Upper lobe of left lung (tissue), 6 donors: Measurements from ENCODE around the gene RNF4. TPM values are rescaled to one million over a fixed set of nuclear protein-coding genes. Genes with fewer than 3 reads are reported as not detected.
A peak's percentile ranks its signal among the peaks of the same experiment; 100 is the strongest.
"Not testable (repeated sequence)": the region's sequence is repeated elsewhere in the genome, so short reads cannot be mapped to it uniquely, and the experiment has no call there.

Source experiments
- ATAC-seq, 2 donors: fragments of 200-7000 bp; cut with Tn5 transposase; one replicate each; pipeline ENCODE4 v1.9.1; 2022; ENCODE audit warnings: mild to moderate bottlenecking in 2 of 2, moderate library complexity in 2 of 2; ENCODE audit not compliant: low FRiP score in 2 of 2
- DNase-seq, 2 donors: peaks; one replicate each; pipeline ENCODE4 v3.0.0-alpha.2; 2019 to 2020
- H3K27ac ChIP-seq, 4 donors: fragments of 200-600 bp; sonication (generic); one replicate each; pipeline ENCODE4 v1.5.1; 2016 to 2019
- H3K27me3 ChIP-seq, 4 donors: fragments of 200-600 bp; sonication (generic); one replicate each; pipeline ENCODE4 v1.5.1; 2017 to 2019
- H3K36me3 ChIP-seq, 4 donors: fragments of 200-600 bp; sonication (generic); one replicate each; pipeline ENCODE4 v1.5.1; 2016 to 2019
- H3K4me1 ChIP-seq, 4 donors: fragments of 200-600 bp; sonication (generic); one replicate each; pipeline ENCODE4 v1.5.1; 2018 to 2019
- H3K4me3 ChIP-seq, 4 donors: fragments of 200-600 bp; sonication (generic); one replicate each; pipeline ENCODE4 v1.5.1; 2017 to 2019; ENCODE audit warnings: mild to moderate bottlenecking in 2 of 4, moderate library complexity in 1 of 4
- H3K9me3 ChIP-seq, 4 donors: fragments of 200-600 bp; sonication (generic); one replicate each; pipeline ENCODE4 v1.5.1; 2018 to 2019
- EP300 ChIP-seq, 4 donors: sonication (generic); formaldehyde crosslinking; IDR thresholded peaks; one replicate each; pipeline ENCODE4 v1.5.1; 2017; ENCODE audit warnings: antibody characterized with exemption in 4 of 4, control low read depth in 2 of 4
- POLR2A ChIP-seq, 4 donors: fragments of 450-650 bp; IDR thresholded peaks; one replicate each; pipeline ENCODE4 v1.5.1; 2016 to 2017; ENCODE audit warnings: antibody characterized with exemption in 4 of 4, mild to moderate bottlenecking in 2 of 4
- POLR2AphosphoS5 ChIP-seq, 2 donors: sonication (generic); formaldehyde crosslinking; IDR thresholded peaks; one replicate each; pipeline ENCODE4 v1.5.1; 2017; ENCODE audit warnings: antibody characterized with exemption in 2 of 2
- WGBS, 2 donors: methylation state at CpG; one replicate each; pipeline ENCODE4 v1.1.5; 2017 to 2018; 5-methylcytosine and 5-hydroxymethylcytosine counted together
- total RNA-seq, 6 donors: library from RNA; depleted of rRNA in 4 of 6; stranded (reverse); fragments of >200 nt in 4 of 6; gene quantifications; one replicate each; pipeline versions ENCODE4 v1.1.0 to v1.2.1, GENCODE V29; 2016 to 2021
- TF ChIP-seq, protein P1 (sequence below), 6 experiments: fragments of 450-650 bp in 4 of 6; fragments of 200-600 bp in 2 of 6; sonication (generic) in 2 of 6; IDR thresholded peaks; one replicate each; pipeline ENCODE4 v1.5.1; 2016 to 2019; ENCODE audit warnings: antibody characterized with exemption in 6 of 6
- donor health status: DM: no; HTN: no; CAD: no; lungs with moderate emphysema.
- donor health status: DM: no; HTN: yes; CAD: no; lungs with severe emphysema.

Gene RNF4
- total RNA-seq, 6 donors from 2014 or later = 28.0 to 48.5 (median 43.3) TPM

DNA sequence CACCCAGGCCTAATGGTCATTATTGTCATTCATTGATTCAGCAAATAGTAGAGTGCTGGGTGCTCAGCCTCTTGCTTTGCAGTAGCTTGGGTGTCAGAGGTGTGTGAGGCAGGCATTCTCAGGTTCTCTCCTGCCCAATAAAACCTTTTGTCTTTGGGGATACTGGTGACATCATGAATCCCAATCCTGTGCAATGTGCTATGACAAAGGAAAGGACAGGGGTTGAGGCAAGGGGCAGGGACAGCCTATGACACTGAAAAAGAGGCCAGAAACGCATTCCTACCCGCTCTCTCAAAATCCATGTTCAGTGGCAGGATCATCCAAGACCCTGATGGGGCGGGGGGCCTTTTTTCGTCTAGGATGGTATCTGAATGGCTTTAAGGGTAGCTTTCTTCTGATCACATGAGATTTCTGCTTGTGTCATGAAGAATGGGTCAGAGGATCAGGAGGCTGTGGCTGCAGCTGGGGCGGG lies 66.0 kb downstream of the RNF4 start:
- H3K27ac ChIP-seq = peak overlapping the region; percentile 89 to 97 (median 92)
- 68 to 71% methylated on average over 5 of the region's 5 CpGs for WGBS, 2 donors
- H3K9me3 ChIP-seq = no peaks in the 10 kb centered on the region
- H3K27me3 ChIP-seq = no peaks in the 10 kb centered on the region
- peaks cover 22 to 33% (median 24%) of the 10 kb centered on the region in 4 donors for H3K4me1 ChIP-seq
- no peaks in the 10 kb centered on the region for H3K36me3 ChIP-seq
- TF ChIP-seq, protein P1, sequence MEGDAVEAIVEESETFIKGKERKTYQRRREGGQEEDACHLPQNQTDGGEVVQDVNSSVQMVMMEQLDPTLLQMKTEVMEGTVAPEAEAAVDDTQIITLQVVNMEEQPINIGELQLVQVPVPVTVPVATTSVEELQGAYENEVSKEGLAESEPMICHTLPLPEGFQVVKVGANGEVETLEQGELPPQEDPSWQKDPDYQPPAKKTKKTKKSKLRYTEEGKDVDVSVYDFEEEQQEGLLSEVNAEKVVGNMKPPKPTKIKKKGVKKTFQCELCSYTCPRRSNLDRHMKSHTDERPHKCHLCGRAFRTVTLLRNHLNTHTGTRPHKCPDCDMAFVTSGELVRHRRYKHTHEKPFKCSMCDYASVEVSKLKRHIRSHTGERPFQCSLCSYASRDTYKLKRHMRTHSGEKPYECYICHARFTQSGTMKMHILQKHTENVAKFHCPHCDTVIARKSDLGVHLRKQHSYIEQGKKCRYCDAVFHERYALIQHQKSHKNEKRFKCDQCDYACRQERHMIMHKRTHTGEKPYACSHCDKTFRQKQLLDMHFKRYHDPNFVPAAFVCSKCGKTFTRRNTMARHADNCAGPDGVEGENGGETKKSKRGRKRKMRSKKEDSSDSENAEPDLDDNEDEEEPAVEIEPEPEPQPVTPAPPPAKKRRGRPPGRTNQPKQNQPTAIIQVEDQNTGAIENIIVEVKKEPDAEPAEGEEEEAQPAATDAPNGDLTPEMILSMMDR (IDR thresholded peaks at IDR 0.05) = no peak
- TF ChIP-seq POLR2AphosphoS5 (IDR thresholded peaks at IDR 0.05) (no peak), POLR2A (IDR thresholded peaks at IDR 0.05) (no peak), EP300 (IDR thresholded peaks at IDR 0.05) (no peak)
- peak overlapping the region in 3 of 4 donors; percentile 93 to 97 (median 94) for H3K4me3 ChIP-seq
- DNase-seq = no peak
- no peak for ATAC-seq

GRCh38 chr4:2535376-2536192 lies 66.7 kb downstream of the RNF4 start:
- DNase-seq (peak; percentile 55 to 89), ATAC-seq (peak in 1 of 2 donors; percentile 83)
- Histone ChIP-seq H3K27me3 (no peaks in the 10 kb centered on the region), H3K36me3 (no peaks in the 10 kb centered on the region), H3K4me3 (peak overlapping the region; percentile 82 to 97 (median 94)), H3K27ac (peak overlapping the region; percentile 89 to 97 (median 92)), H3K4me1 (peaks cover 22 to 33% (median 24%) of the 10 kb centered on the region in 4 donors), H3K9me3 (no peaks in the 10 kb centered on the region)
- TF ChIP-seq POLR2AphosphoS5 (IDR thresholded peaks at IDR 0.05) (no peak), EP300 (IDR thresholded peaks at IDR 0.05) (no peak), POLR2A (IDR thresholded peaks at IDR 0.05) (peak in 1 of 4 donors; percentile 25)
- TF ChIP-seq, protein P1 (IDR thresholded peaks at IDR 0.05) = peak in 1 of 6 experiments; percentile 21
- WGBS, 2 donors = 7 to 26% methylated on average over 8 to 38 of the region's 77 CpGs

DNA sequence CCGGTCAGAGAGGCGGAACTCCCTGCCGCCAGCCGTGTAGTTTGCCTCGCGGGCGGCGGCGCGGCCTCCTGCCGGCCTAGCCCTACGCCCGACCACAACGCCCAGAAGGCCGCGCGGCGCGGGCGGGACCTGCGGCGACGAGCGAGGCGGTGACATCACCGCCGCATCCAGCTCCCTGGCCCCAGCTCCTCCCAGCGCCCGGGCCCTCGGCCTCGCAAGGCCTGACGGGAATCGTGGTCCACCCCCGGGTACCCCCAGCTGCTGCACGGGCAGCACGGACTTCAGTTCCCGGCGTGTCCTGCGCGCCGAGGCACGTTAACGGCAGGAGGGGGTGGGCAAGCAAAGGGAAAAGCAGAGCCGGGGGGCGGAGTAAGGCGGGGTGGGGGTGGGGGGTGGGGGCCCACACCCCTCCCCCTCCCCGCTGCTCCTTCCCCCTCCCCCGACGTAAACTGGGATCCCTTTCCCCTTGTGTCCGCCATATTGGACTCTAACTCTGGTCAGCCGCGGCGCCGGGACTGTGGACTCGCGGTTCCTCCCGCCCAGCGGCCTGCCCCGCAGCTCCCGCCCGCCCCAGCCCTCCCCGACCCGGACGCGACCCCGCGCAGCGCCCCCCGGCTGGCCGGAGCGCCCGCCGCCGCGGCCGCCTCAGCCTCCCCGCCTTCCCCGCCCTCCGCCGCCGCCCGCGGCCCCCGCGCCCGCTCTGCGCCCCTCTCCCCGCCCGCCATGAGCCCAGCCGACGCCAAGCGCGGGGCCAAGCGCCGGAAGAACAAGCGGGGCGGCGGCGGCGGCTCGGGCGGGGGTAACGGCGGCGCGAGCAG lies 67.5 kb downstream of the RNF4 start, which contains the start of gene FAM193A:
Gene FAM193A, plus strand, starts transcription at position 455 of the 818 bp plus-strand sequence. Its CDS starts 269 bp downstream, at position 724.
- Histone ChIP-seq H3K27ac (peak within 1 kb of the TSS; percentile 89 to 97 (median 93)), H3K9me3 (no peaks in the 10 kb centered on the region), H3K36me3 (no peaks in the 10 kb centered on the region), H3K4me1 (peaks cover 22 to 33% (median 24%) of the 10 kb centered on the region in 4 donors), H3K27me3 (no peaks in the 10 kb centered on the region), H3K4me3 (peak within 1 kb of the TSS; percentile 82 to 97 (median 94))
- DNase-seq = peak; percentile 99 to 100
- WGBS, 2 donors = 6% methylated on average over 16 of the region's 106 CpGs; no CpG with 5 or more reads in 1 of the 2 donors
- ATAC-seq = peak; percentile 98 to 100
- peak; percentile 73 to 74 for TF ChIP-seq POLR2AphosphoS5 (IDR thresholded peaks at IDR 0.05)
- TF ChIP-seq EP300 (IDR thresholded peaks at IDR 0.05) = peak in 1 of 4 donors; percentile 18
- TF ChIP-seq POLR2A (IDR thresholded peaks at IDR 0.05) = peak in 2 of 4 donors; percentile 5 to 73
- TF ChIP-seq, protein P1 (IDR thresholded peaks at IDR 0.05) = peak in 3 of 6 experiments; percentile 23 to 28 (median 24)

DNA sequence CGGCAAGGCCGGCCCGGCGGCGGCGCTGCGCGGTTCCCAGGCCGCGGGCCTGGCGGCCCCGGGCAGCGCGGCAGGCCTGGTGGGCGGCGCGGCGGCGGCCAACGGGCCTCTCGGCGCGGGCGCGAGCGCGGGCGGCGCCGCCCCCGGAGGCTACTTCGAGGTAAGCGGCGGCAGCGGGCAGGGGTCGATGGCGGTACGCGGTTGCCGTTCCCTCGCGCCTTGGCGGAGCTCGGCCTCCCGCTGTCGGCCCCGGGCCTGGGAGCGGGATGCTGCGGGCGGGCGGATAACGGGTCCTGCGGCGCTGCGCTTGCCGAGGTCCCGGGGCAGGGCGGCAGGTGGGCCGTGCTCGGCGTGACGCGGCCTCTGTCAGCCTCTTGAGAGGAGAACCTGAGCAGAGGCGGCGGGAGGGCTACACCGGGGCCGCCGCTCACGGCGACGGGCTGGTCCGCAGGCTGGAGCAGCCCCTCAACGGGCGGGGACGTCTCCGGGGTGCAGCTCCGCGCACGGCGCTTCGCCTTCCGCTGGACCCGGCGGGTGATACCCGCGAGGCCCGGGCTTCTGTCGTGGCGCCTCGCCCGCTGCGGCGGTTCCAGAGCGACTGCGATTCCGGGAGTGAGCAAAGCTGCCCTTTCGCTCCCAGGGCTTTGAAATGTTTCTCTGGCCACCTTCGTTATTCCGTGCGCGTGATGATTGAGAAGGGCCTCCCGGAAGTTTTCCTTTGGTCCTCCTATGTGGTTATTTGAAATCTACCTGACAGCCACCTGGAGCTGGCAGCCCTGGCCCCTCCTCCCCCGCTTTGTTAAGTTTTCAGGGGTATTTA lies 68.3 kb downstream of the RNF4 start:
- peak; percentile 57 to 94 for DNase-seq
- Histone ChIP-seq H3K4me3 (peak overlapping the region; percentile 79 to 97 (median 94)), H3K27ac (peak overlapping the region; percentile 89 to 97 (median 93)), H3K36me3 (no peaks in the 10 kb centered on the region), H3K4me1 (peaks cover 22 to 33% (median 24%) of the 10 kb centered on the region in 4 donors), H3K27me3 (no peaks in the 10 kb centered on the region), H3K9me3 (no peaks in the 10 kb centered on the region)
- 0 to 25% methylated on average over 1 to 34 of the region's 103 CpGs for WGBS, 2 donors
- no peak for TF ChIP-seq EP300 (IDR thresholded peaks at IDR 0.05)
- TF ChIP-seq POLR2A (IDR thresholded peaks at IDR 0.05) = peak in 1 of 4 donors; percentile 42
- peak in 1 of 2 donors; percentile 7 for TF ChIP-seq POLR2AphosphoS5 (IDR thresholded peaks at IDR 0.05)
- TF ChIP-seq, protein P1 (IDR thresholded peaks at IDR 0.05) = peak in 1 of 6 experiments; percentile 11
- peak in 1 of 2 donors; percentile 2 for ATAC-seq

GRCh38 chr4:2543580-2544191 lies 74.8 kb downstream of the RNF4 start:
- not testable (repeated sequence) for H3K27ac ChIP-seq, ATAC-seq, H3K27me3 ChIP-seq, H3K9me3 ChIP-seq, H3K4me3 ChIP-seq, DNase-seq, H3K36me3 ChIP-seq
- H3K4me1 ChIP-seq = peaks cover 5 to 27% (median 7%) of the 10 kb centered on the region in 4 donors
- 82 to 95% methylated on average over 10 of the region's 10 CpGs for WGBS, 2 donors
